ENCODE data around the gene GPR39. TPM values are rescaled to one million over a fixed set of nuclear protein-coding genes. Genes with fewer than 3 reads are reported as not detected.
A peak's percentile ranks its signal among the peaks of the same experiment; 100 is the strongest.

GPR39 gene
- total RNA-seq, 1 donor from 2014 or later = 7.1 TPM

DNA sequence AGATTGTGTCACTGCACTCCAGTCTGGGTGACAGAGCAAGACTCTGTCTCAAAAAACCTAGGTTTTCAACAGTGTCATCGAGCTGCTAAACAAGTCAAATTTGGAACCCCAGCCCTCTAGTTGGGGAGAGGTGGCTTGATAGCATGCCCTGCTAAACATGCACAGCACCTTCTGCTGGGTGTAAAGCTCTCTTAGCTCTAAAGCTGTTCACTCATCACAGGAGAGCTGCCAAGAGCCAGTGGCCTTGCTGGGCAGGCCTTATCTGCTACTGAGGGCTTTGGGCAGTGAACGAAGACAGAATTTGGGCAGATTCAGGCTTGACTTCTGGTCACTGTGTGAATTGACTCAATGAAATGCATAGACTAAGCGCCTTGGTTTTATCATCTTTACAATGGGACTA, 152.1 kb downstream of the GPR39 start:
- no peaks in the 10 kb centered on the region for H3K27me3 ChIP-seq (ENCODE audit: control insufficient read depth, insufficient read depth, low read length)
- no peak for DNase-seq (ENCODE audit: low read depth)
- TF ChIP-seq, protein P1, sequence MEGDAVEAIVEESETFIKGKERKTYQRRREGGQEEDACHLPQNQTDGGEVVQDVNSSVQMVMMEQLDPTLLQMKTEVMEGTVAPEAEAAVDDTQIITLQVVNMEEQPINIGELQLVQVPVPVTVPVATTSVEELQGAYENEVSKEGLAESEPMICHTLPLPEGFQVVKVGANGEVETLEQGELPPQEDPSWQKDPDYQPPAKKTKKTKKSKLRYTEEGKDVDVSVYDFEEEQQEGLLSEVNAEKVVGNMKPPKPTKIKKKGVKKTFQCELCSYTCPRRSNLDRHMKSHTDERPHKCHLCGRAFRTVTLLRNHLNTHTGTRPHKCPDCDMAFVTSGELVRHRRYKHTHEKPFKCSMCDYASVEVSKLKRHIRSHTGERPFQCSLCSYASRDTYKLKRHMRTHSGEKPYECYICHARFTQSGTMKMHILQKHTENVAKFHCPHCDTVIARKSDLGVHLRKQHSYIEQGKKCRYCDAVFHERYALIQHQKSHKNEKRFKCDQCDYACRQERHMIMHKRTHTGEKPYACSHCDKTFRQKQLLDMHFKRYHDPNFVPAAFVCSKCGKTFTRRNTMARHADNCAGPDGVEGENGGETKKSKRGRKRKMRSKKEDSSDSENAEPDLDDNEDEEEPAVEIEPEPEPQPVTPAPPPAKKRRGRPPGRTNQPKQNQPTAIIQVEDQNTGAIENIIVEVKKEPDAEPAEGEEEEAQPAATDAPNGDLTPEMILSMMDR (IDR thresholded peaks at IDR 0.05; ENCODE audit: insufficient read depth, low read length, severe bottlenecking) = no peak

DNA sequence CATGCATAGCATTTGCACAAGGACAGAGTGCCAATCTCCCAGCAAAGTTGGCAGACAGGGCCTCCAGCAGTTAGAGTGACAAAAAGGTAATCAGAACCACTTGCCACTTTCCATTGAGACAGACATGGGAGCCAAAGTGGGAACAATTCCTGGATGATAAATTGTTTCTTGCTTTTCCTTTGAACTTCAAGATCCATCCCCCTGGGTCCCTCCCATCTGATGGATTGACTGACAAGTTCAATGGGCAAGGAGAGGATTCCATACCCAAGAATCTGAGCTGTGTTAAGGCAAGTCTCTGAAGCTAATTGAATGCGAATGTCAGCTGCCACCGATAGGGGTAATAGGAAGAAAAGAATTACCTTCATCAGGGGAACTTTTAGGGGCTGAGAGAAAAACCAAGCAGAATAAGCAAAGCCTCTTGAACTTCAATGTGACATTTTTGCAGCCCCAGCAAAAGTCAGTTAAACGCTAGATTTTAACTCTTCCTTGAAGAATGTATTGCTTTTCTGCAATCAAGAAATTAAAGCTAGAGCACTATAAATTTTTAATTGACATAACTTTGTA, 156.9 kb downstream of the GPR39 start:
- no peak for DNase-seq (ENCODE audit: low read depth)
- TF ChIP-seq, protein P1 (IDR thresholded peaks at IDR 0.05; ENCODE audit: insufficient read depth, low read length, severe bottlenecking) = no peak
- no peak for FAIRE-seq
- H3K27me3 ChIP-seq (ENCODE audit: control insufficient read depth, insufficient read depth, low read length) = no peaks in the 10 kb centered on the region
- no peak overlapping the region for H3K4me3 ChIP-seq (ENCODE audit: low read depth, low read length)
- H3K36me3 ChIP-seq (ENCODE audit: control insufficient read depth, insufficient read depth, low read length) = no peaks in the 10 kb centered on the region

More for the DNA sequence above, 152.1 kb downstream of the GPR39 start:
- Histone ChIP-seq H3K36me3 (ENCODE audit: control insufficient read depth, insufficient read depth, low read length) (no peaks in the 10 kb centered on the region), H3K4me3 (ENCODE audit: low read depth, low read length) (no peak overlapping the region)
- FAIRE-seq = no peak

DNA sequence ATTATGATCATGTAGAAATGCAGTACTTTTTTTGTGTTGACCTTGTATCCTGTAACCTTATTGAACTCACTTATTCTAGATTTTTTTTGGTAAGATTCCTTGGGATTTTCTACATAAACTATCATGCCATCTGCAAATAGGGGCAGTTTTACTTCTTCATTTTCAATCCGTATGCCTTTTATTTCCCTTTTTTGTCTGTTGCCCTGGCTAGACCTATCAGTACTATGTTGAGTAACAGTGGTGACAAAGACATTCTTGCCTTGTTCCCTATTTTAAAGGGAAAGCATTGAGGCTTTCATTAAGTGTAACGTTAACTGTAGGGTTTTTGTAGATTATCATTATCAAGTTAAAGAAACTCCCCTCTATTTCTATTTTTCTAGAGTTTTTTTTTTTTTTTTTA, 161.1 kb downstream of the GPR39 start:
- DNase-seq (ENCODE audit: low read depth) = no peak
- Histone ChIP-seq H3K36me3 (ENCODE audit: control insufficient read depth, insufficient read depth, low read length) (no peaks in the 10 kb centered on the region), H3K27me3 (ENCODE audit: control insufficient read depth, insufficient read depth, low read length) (no peaks in the 10 kb centered on the region), H3K4me3 (ENCODE audit: low read depth, low read length) (no peak overlapping the region)
- TF ChIP-seq, protein P1 (IDR thresholded peaks at IDR 0.05; ENCODE audit: insufficient read depth, low read length, severe bottlenecking) = no peak
- no peak for FAIRE-seq

DNA sequence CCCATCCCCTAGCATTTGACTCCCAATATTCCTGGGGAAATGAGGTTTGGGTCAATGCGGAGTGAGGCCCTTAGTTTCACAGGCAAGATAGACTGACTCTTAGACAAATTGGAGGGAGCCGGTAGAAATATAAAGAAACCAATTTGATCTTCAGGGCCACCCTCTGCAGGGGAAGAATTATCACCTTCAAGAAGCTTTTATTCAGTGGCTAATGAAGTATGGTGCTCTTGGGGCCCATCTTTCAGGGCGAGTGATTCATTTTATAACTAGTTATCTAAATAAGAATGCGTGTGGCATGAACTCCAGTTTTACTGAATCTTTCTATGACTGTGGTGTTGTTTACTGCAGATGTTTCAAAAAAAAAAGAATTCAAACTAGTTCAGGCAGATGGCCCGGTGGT, 165.0 kb downstream of the GPR39 start:
- Histone ChIP-seq H3K4me3 (ENCODE audit: low read depth, low read length) (no peak overlapping the region), H3K36me3 (ENCODE audit: control insufficient read depth, insufficient read depth, low read length) (no peaks in the 10 kb centered on the region), H3K27me3 (ENCODE audit: control insufficient read depth, insufficient read depth, low read length) (no peaks in the 10 kb centered on the region)
- no peak for FAIRE-seq
- DNase-seq (ENCODE audit: low read depth) = no peak
- TF ChIP-seq, protein P1 (IDR thresholded peaks at IDR 0.05; ENCODE audit: insufficient read depth, low read length, severe bottlenecking) = no peak

DNA sequence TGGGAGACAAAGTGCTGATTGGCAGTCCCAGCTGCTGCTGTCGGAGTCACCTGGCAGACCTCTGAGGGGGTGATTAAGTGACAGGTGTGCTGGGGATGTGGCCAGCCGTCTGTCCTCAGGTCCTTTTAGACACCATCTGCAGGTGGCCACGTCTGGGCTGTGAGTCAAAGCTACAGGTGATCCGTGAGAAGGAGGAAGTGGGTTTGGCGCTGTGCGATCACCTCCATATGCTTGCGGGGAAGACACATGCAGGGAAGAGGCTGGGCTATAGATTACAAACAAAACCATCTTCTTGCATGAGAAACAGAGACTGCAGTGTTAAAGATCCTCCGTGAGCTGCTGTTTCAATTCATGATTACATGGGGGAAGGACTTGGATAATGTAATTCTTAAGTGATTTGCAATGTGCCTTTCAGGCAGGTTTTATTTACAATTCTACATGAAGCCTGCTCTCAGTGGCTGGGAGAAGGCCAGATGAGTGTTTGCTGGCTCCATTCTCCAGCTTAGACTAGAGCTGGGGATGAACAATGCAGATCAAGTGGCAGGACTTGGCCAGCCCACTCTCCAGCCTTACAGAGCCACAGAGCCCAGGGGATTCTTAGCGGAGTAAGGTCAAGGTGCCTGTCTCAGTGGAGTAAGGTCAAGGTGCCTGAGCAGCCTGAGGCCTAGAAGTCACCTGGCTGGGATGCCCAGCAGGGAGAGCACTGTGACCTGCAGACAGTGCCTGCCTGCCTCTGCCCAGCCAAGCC, 165.6 kb downstream of the GPR39 start:
- TF ChIP-seq, protein P1 (IDR thresholded peaks at IDR 0.05; ENCODE audit: insufficient read depth, low read length, severe bottlenecking) = no peak
- H3K27me3 ChIP-seq (ENCODE audit: control insufficient read depth, insufficient read depth, low read length) = no peaks in the 10 kb centered on the region
- H3K4me3 ChIP-seq (ENCODE audit: low read depth, low read length) = no peak overlapping the region
- no peaks in the 10 kb centered on the region for H3K36me3 ChIP-seq (ENCODE audit: control insufficient read depth, insufficient read depth, low read length)
- peak; percentile 68 for DNase-seq (ENCODE audit: low read depth)
- FAIRE-seq = peak; percentile 92

Data from bronchial epithelial cell (primary cell).